Esophagus muscularis mucosa (tissue), 4 donors: ENCODE results near the gene C6orf141. TPM values are rescaled to one million over a fixed set of nuclear protein-coding genes. Genes with fewer than 3 reads are reported as not detected.

Experiments used
- DNase-seq: peaks from one replicate; pipeline ENCODE4 v3.0.0-alpha.2; 2017; ENCODE audit errors: extremely low spot score
- H3K27ac ChIP-seq, 4 donors: fragments of 200-600 bp; sonication (generic); replicated peaks in 1 of 4; 1 replicate in 3 of 4; 2 replicates in 1 of 4; pipeline ENCODE4 v1.5.1; 2016 to 2019; ENCODE audit warnings: mild to moderate bottlenecking in 1 of 4
- H3K27me3 ChIP-seq, 4 donors: fragments of 200-600 bp; sonication (generic); one replicate each; pipeline versions ENCODE4 v1.5.1 to v1.6.0; 2016 to 2019
- H3K36me3 ChIP-seq, 4 donors: fragments of 200-600 bp; sonication (generic); one replicate each; pipeline ENCODE4 v1.5.1; 2016 to 2019
- H3K4me1 ChIP-seq, 4 donors: fragments of 200-600 bp; sonication (generic); one replicate each; pipeline ENCODE4 v1.5.1; 2016 to 2019
- H3K4me3 ChIP-seq, 4 donors: fragments of 200-600 bp; sonication (generic); 1 replicate in 2 of 4; 2 replicates in 2 of 4; pipeline ENCODE4 v1.5.1; 2016 to 2019; ENCODE audit warnings: mild to moderate bottlenecking in 4 of 4, moderate library complexity in 1 of 4
- H3K9me3 ChIP-seq, 4 donors: fragments of 200-600 bp; sonication (generic); 1 replicate in 3 of 4; 2 replicates in 1 of 4; pipeline ENCODE4 v1.5.1; 2016 to 2019
- EP300 ChIP-seq: sonication (generic); formaldehyde crosslinking; IDR thresholded peaks from one replicate; pipeline ENCODE4 v1.6.1; 2017; ENCODE audit warnings: antibody characterized with exemption
- POLR2A ChIP-seq: fragments of 450-650 bp; IDR thresholded peaks from one replicate; pipeline ENCODE4 v1.6.1; 2017; ENCODE audit warnings: antibody characterized with exemption, moderate library complexity, mild to moderate bottlenecking, low read depth
- POLR2AphosphoS5 ChIP-seq, 2 donors: sonication (generic); formaldehyde crosslinking; IDR thresholded peaks; one replicate each; pipeline ENCODE4 v1.6.1; 2017; ENCODE audit warnings: antibody characterized with exemption in 2 of 2
- WGBS: methylation state at CpG from one replicate; pipeline ENCODE4 v1.1.5; 2018; 5-methylcytosine and 5-hydroxymethylcytosine counted together
- intact Hi-C: fragments of 100-400 bp; cut with DNase I; formaldehyde crosslinking; loops from one replicate; pipeline ENCODE4 v1.15.1; 2023
- total RNA-seq, 4 donors: library from RNA; depleted of rRNA; stranded (reverse); fragments of >200 nt; gene quantifications; one replicate each; pipeline versions ENCODE4 v1.1.0 to v1.2.1, GENCODE V29; 2016
- TF ChIP-seq, protein P1 (sequence below), 3 experiments: fragments of 200-600 bp in 2 of 3; fragments of 450-650 bp in 1 of 3; sonication (generic) in 2 of 3; IDR thresholded peaks; one replicate each; pipeline ENCODE4 v1.5.1; 2017 to 2019; ENCODE audit warnings: antibody characterized with exemption in 3 of 3, mild to moderate bottlenecking in 2 of 3, moderate library complexity in 1 of 3

C6orf141 gene
- total RNA-seq, 4 donors from 2014 or later: 1.2 to 2.5 (median 1.9) TPM

DNA sequence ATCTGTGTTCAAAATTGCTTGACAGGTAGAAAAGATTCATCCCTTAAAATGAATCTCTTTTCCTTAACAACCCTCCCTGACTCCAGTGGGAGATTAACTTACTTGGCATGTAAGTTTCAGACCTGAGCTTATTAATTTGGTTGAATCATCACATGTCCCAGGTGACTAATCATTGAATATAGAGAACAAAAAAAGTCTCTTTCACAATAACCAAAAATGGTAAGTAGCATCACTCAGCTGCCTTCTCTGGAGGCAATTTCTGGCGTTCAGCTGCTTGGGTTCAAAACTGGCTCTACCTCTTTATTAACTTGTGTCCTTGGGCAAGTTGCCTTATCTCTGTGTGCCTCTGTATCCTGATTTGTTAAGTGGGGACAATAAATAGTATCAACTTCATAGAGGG is 2.9 kb downstream of the C6orf141 start:
- DNase-seq: no peak
- H3K36me3 ChIP-seq: no peaks in the 10 kb centered on the region
- H3K4me3 ChIP-seq: no peak overlapping the region
- H3K4me1 ChIP-seq: peaks cover 14 to 21% (median 21%) of the 10 kb centered on the region in 4 donors
- TF ChIP-seq, protein P1, sequence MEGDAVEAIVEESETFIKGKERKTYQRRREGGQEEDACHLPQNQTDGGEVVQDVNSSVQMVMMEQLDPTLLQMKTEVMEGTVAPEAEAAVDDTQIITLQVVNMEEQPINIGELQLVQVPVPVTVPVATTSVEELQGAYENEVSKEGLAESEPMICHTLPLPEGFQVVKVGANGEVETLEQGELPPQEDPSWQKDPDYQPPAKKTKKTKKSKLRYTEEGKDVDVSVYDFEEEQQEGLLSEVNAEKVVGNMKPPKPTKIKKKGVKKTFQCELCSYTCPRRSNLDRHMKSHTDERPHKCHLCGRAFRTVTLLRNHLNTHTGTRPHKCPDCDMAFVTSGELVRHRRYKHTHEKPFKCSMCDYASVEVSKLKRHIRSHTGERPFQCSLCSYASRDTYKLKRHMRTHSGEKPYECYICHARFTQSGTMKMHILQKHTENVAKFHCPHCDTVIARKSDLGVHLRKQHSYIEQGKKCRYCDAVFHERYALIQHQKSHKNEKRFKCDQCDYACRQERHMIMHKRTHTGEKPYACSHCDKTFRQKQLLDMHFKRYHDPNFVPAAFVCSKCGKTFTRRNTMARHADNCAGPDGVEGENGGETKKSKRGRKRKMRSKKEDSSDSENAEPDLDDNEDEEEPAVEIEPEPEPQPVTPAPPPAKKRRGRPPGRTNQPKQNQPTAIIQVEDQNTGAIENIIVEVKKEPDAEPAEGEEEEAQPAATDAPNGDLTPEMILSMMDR (IDR thresholded peaks at IDR 0.05): no peak
- TF ChIP-seq EP300 (no peak), POLR2AphosphoS5 (IDR thresholded peaks at IDR 0.05) (no peak), POLR2A (no peak)
- intact Hi-C loops: no loop called here
- no peak overlapping the region for H3K27ac ChIP-seq
- peaks cover 0 to 30% (median 13%) of the 10 kb centered on the region in 4 donors for H3K27me3 ChIP-seq
- 90% methylated on average over 1 of the region's 1 CpG for WGBS
- H3K9me3 ChIP-seq: no peaks in the 10 kb centered on the region

DNA sequence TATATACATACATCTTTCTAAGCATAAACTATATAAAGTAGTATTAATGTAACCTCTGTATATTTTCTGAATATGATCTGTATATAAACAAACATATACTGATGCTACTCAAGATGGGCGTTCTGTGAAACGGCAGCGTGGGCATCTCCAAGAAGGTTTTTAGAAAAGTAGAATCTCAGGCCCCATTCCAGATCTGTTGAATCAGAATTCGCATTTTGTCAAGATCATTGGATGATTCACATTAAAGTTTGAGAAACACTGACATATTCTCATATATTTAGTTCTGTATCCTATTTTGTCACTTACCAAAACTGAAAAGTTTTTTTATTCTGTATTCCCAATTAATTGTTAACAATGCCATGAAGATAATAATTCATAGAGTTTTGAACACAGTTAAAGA is 5.5 kb downstream of the C6orf141 start:
- H3K9me3 ChIP-seq: no peaks in the 10 kb centered on the region
- TF ChIP-seq EP300: no peak
- no peak for TF ChIP-seq POLR2AphosphoS5 (IDR thresholded peaks at IDR 0.05)
- TF ChIP-seq POLR2A: no peak
- TF ChIP-seq, protein P1 (IDR thresholded peaks at IDR 0.05): no peak
- no peak overlapping the region for H3K27ac ChIP-seq
- no peak for DNase-seq
- 68% methylated on average over 4 of the region's 4 CpGs for WGBS
- intact Hi-C loops: no loop called here
- H3K27me3 ChIP-seq: peaks cover 0 to 16% (median 6%) of the 10 kb centered on the region in 4 donors
- H3K4me3 ChIP-seq: no peak overlapping the region
- peaks cover 7 to 11% (median 10%) of the 10 kb centered on the region in 4 donors for H3K4me1 ChIP-seq
- no peaks in the 10 kb centered on the region for H3K36me3 ChIP-seq

DNA sequence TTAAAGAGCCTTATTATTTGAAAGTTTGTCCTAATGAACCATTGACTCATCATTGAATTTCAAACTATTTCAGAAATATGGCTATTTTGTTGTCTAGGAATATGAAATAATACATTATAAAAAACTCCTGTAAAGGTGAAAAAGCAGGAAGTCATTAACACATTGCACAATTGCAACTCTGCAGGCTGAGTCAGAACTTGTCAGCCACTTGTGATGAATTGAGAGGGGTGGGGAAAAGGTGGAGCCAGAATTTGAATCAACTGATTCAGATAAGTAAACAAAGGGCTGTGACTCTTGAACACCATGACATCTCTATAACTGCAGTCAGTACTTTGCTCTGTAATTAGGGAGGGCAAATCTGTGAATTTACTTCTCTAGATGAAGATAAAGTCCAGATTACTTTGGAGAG is 6.0 kb downstream of the C6orf141 start:
- Histone ChIP-seq H3K9me3 (no peaks in the 10 kb centered on the region), H3K36me3 (no peaks in the 10 kb centered on the region), H3K4me1 (peaks cover 2 to 7% (median 5%) of the 10 kb centered on the region in 4 donors), H3K4me3 (no peak overlapping the region), H3K27ac (no peak overlapping the region), H3K27me3 (peaks cover 0 to 12% (median 3%) of the 10 kb centered on the region in 4 donors)
- TF ChIP-seq POLR2AphosphoS5 (IDR thresholded peaks at IDR 0.05): no peak
- TF ChIP-seq, protein P1 (IDR thresholded peaks at IDR 0.05): no peak
- no peak for TF ChIP-seq POLR2A
- TF ChIP-seq EP300: no peak
- intact Hi-C loops: no loop called here
- DNase-seq: no peak

DNA sequence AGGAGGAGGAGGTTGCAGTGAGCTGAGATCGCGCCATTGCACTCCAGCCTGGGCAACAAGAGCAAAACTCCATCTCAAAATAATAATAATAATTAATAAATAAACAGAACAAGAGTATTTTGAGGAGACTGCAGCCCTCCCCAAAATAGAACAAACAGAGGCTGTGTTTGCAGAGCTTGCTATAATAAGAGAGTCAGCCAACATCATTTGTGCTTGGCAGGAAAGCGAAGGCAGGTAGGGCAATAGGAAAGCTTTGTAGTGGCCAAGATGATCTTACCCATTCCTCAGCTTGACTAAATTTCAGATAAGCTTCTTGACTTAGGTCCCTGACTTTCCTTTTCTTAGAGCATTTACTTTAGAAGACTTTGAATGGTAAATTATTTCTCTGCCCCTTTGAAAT is 6.7 kb downstream of the C6orf141 start:
- Histone ChIP-seq H3K27ac (no peak overlapping the region), H3K36me3 (no peaks in the 10 kb centered on the region), H3K9me3 (no peaks in the 10 kb centered on the region), H3K4me3 (no peak overlapping the region), H3K4me1 (no peaks in the 10 kb centered on the region), H3K27me3 (peaks cover 0 to 6% (median 0%) of the 10 kb centered on the region in 4 donors)
- TF ChIP-seq POLR2A (no peak), EP300 (no peak), POLR2AphosphoS5 (IDR thresholded peaks at IDR 0.05) (no peak)
- TF ChIP-seq, protein P1 (IDR thresholded peaks at IDR 0.05): no peak
- intact Hi-C loops: no loop called here
- 95% methylated on average over 3 of the region's 3 CpGs for WGBS
- DNase-seq: no peak

DNA sequence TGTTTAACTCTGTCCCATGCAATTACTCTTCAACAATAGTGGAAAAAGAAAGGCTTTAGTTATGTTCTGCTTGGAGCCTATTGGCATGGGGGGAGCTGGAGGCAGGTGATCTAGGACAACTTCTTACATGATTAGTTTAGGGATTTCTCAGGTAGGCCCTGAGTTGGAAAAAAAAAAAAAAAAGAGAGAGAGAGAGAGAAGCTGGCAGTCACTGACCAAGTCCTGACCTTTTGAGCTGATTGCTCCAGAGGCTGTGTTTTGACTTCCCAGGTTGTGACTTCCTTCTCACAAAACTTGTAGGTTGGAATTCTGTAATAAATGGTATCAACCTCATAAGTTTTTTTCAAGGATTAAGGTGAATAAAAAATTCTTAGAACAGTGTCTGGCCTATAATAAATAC is 7.8 kb downstream of the C6orf141 start:
- Histone ChIP-seq H3K4me1 (no peaks in the 10 kb centered on the region), H3K36me3 (no peaks in the 10 kb centered on the region), H3K27me3 (peaks cover 0 to 4% (median 0%) of the 10 kb centered on the region in 4 donors), H3K9me3 (no peaks in the 10 kb centered on the region), H3K27ac (no peak overlapping the region), H3K4me3 (no peak overlapping the region)
- TF ChIP-seq POLR2AphosphoS5 (IDR thresholded peaks at IDR 0.05): no peak
- TF ChIP-seq, protein P1 (IDR thresholded peaks at IDR 0.05): no peak
- DNase-seq: no peak
- intact Hi-C loops: no loop called here
